Keratinocyte (primary cell): ENCODE data around the gene VSIR. TPM values are rescaled to one million over a fixed set of nuclear protein-coding genes. Genes with fewer than 3 reads are reported as not detected.

Experiments
- DNase-seq: peaks from one replicate; pipeline ENCODE4 v3.0.0-alpha.2; 2011; ENCODE audit warnings: low read depth, missing footprints, low spot score
- FAIRE-seq: peaks from 2 replicates; lab custom pipeline; 2011; peaks lifted over from hg19 to GRCh38; lab: Jason Lieb, UNC
- H2AFZ ChIP-seq: 2 replicates; pipeline ENCODE4 v1.6.0; 2012; ENCODE audit warnings: low read length, control low read depth, inconsistent platforms; ENCODE audit not compliant: control insufficient read depth
- H3K27ac ChIP-seq: 2 replicates; pipeline ENCODE4 v1.5.1; 2011; ENCODE audit warnings: low read length; ENCODE audit not compliant: control insufficient read depth, insufficient read depth
- H3K27me3 ChIP-seq: 3 replicates; pipeline ENCODE4 v1.6.0; 2011; ENCODE audit warnings: low read length; ENCODE audit not compliant: control insufficient read depth, insufficient read depth; ENCODE audit errors: extremely low read depth
- H3K36me3 ChIP-seq, 2 experiments: 2 replicates in 1 of 2; 3 replicates in 1 of 2; pipeline ENCODE4 v1.5.1; 2011; ENCODE audit warnings: low read length in 2 of 2, mild to moderate bottlenecking in 1 of 2; ENCODE audit not compliant: control insufficient read depth in 2 of 2, insufficient read depth in 2 of 2; ENCODE audit errors: extremely low read depth in 1 of 2
- H3K4me1 ChIP-seq: 3 replicates; pipeline ENCODE4 v1.5.1; 2011; ENCODE audit warnings: low read length; ENCODE audit not compliant: control insufficient read depth, insufficient read depth; ENCODE audit errors: extremely low read depth
- H3K4me2 ChIP-seq: 3 replicates; pipeline ENCODE4 v1.6.0; 2011; ENCODE audit warnings: low read depth, low read length; ENCODE audit not compliant: control insufficient read depth, insufficient read depth; ENCODE audit errors: extremely low read depth
- H3K4me3 ChIP-seq, 3 experiments: fragments of 200-600 bp in 1 of 3; sonication (generic) in 1 of 3; 2 replicates in 2 of 3; 3 replicates in 1 of 3; pipeline ENCODE4 v1.5.1; 2011 to 2016; ENCODE audit warnings: low read length in 3 of 3, mild to moderate bottlenecking in 3 of 3, control low read depth in 2 of 3, inconsistent platforms in 1 of 3, low read depth in 1 of 3, mixed read lengths in 1 of 3, mixed run types in 1 of 3, moderate library complexity in 1 of 3; ENCODE audit not compliant: control insufficient read depth in 2 of 3, insufficient read depth in 2 of 3; ENCODE audit errors: extremely low read depth in 1 of 3
- H3K79me2 ChIP-seq: 2 replicates; pipeline ENCODE4 v1.6.0; 2012; ENCODE audit warnings: low read length; ENCODE audit not compliant: control insufficient read depth, insufficient read depth
- H3K9ac ChIP-seq: 3 replicates; pipeline ENCODE4 v1.6.0; 2011; ENCODE audit warnings: low read length; ENCODE audit not compliant: control insufficient read depth, insufficient read depth; ENCODE audit errors: extremely low read depth
- H3K9me1 ChIP-seq: 3 replicates; pipeline ENCODE4 v1.6.0; 2011; ENCODE audit warnings: low read length; ENCODE audit not compliant: control insufficient read depth, insufficient read depth; ENCODE audit errors: extremely low read depth
- H3K9me3 ChIP-seq: 2 replicates; pipeline ENCODE4 v1.5.1; 2012; ENCODE audit warnings: low read depth, low read length; ENCODE audit not compliant: control insufficient read depth
- H4K20me1 ChIP-seq: 3 replicates; pipeline ENCODE4 v1.6.0; 2011; ENCODE audit warnings: low read length; ENCODE audit not compliant: control insufficient read depth, insufficient read depth; ENCODE audit errors: extremely low read depth
- CTCF ChIP-seq, 3 experiments: IDR thresholded peaks in 1 of 3; conservative IDR thresholded peaks in 1 of 3; optimal IDR thresholded peaks in 1 of 3; 2 replicates in 2 of 3; 3 replicates in 1 of 3; pipeline versions ENCODE3 to v1.5.1; 2011; ENCODE audit warnings: low read length in 3 of 3, mild to moderate bottlenecking in 3 of 3, moderate library complexity in 2 of 3, control low read depth in 1 of 3, inconsistent platforms in 1 of 3; ENCODE audit not compliant: insufficient read depth in 2 of 3; ENCODE audit errors: extremely low read depth in 1 of 3
- EZH2 ChIP-seq: IDR thresholded peaks from one replicate; pipeline ENCODE4 v1.6.1; 2012; ENCODE audit warnings: inconsistent platforms, mild to moderate bottlenecking, low read length, moderate library complexity
- dilution Hi-C: fragments of 300-500 bp; cut with MboI; formaldehyde crosslinking; loops from one replicate; pipeline ENCODE4 v1.7.0; 2020; ENCODE audit warnings: low sequenced_read_pairs; ENCODE audit not compliant: extremely low pct_ligation_motif_present
- polyA plus RNA-seq, 5 experiments: library from polyadenylated mRNA; depleted of rRNA in 3 of 5; stranded (reverse) in 3 of 5; stranded (forward) in 1 of 5; unstranded in 1 of 5; fragments of >200 nt; gene quantifications; 1 replicate in 1 of 5; 2 replicates in 3 of 5; 3 replicates in 1 of 5; pipeline versions ENCODE4 v1.2.1 to v1.2.3, GENCODE V29; 2011 to 2012; ENCODE audit warnings: missing spikeins in 2 of 5, low read depth in 1 of 5, low replicate concordance in 1 of 5

The VSIR gene
- polyA plus RNA-seq, 1 donor (not counting 4 experiments of a cell fraction or from before 2014, with no cell fraction given): 8.1 TPM

- Histone ChIP-seq H3K9ac (no peak overlapping the region), H3K9me1 (no peaks in the 10 kb centered on the region), H3K4me1 (peaks cover 15% of the 10 kb centered on the region), H3K9me3 (no peaks in the 10 kb centered on the region), H2AFZ (no peak overlapping the region), H3K4me2 (no peak overlapping the region), H4K20me1 (no peaks in the 10 kb centered on the region), H3K27me3 (no peaks in the 10 kb centered on the region), H3K36me3 (peaks cover 0 to 1% of the 10 kb centered on the region in 2 experiments), H3K79me2 (no peaks in the 10 kb centered on the region), H3K4me3 (no peak overlapping the region), H3K27ac (no peak overlapping the region)
- FAIRE-seq: no peak
- dilution Hi-C loops: no loop called here
- no peak for DNase-seq
- TF ChIP-seq CTCF (optimal IDR thresholded peaks at IDR 0.05 in 1 of 3, IDR thresholded peaks at IDR 0.05 in 1 of 3, conservative IDR thresholded peaks at IDR 0.05 in 1 of 3; ENCODE audit: extremely low read depth in 1 of 3, insufficient read depth in 2 of 3, low read length in 3 of 3): no peak
- no peak for TF ChIP-seq EZH2
Observed at GRCh38 chr10:71753960-71754505, 19.3 kb downstream of the VSIR start.

GRCh38 chr10:71753091-71753959 lies 20.0 kb downstream of the VSIR start:
- TF ChIP-seq EZH2 (no peak), CTCF (optimal IDR thresholded peaks at IDR 0.05 in 1 of 3, IDR thresholded peaks at IDR 0.05 in 1 of 3, conservative IDR thresholded peaks at IDR 0.05 in 1 of 3; ENCODE audit: extremely low read depth in 1 of 3, insufficient read depth in 2 of 3, low read length in 3 of 3) (no peak)
- H3K79me2 ChIP-seq: no peaks in the 10 kb centered on the region
- no peak overlapping the region for H3K4me3 ChIP-seq
- DNase-seq: no peak
- no peaks in the 10 kb centered on the region for H4K20me1 ChIP-seq
- no peak overlapping the region for H2AFZ ChIP-seq
- no peak overlapping the region for H3K27ac ChIP-seq
- H3K36me3 ChIP-seq: peaks cover 0 to 1% of the 10 kb centered on the region in 2 experiments
- no peaks in the 10 kb centered on the region for H3K9me3 ChIP-seq
- no peaks in the 10 kb centered on the region for H3K9me1 ChIP-seq
- H3K9ac ChIP-seq: no peak overlapping the region
- no peak overlapping the region for H3K4me2 ChIP-seq
- no peak for FAIRE-seq
- peaks cover 18% of the 10 kb centered on the region for H3K4me1 ChIP-seq
- dilution Hi-C loops: no loop called here
- no peaks in the 10 kb centered on the region for H3K27me3 ChIP-seq
